GM12878 (cell line): ENCODE measurements around the gene ZSWIM7. TPM values are rescaled to one million over a fixed set of nuclear protein-coding genes. Genes with fewer than 3 reads are reported as not detected.

Experiments used
- ATAC-seq: fragments of 200-7000 bp; cut with Tn5 transposase; 3 replicates; pipeline ENCODE4 v1.9.1; 2020; ENCODE audit warnings: mild to moderate bottlenecking, moderate library complexity
- Bru-seq: library from RNA; stranded (reverse); fragments of 400-500 nt; gene quantifications from one replicate; lab custom pipeline; 2021; lab: Mats Ljungman, UMichigan
- BruChase-seq, 2 experiments: library from RNA; stranded (reverse); fragments of 400-500 nt; gene quantifications; one replicate each; lab custom pipeline; 2021; lab: Mats Ljungman, UMichigan
- BruUV-seq: library from RNA; stranded (reverse); fragments of 400-500 nt; replicated peaks from 2 replicates; lab custom pipeline; 2021; lab: Mats Ljungman, UMichigan
- CTCF ChIA-PET: fragments of 300-600 bp; sonication (Branson Sonifier 250); formaldehyde crosslinking; extraction: SDS; loops from one replicate; lab custom pipeline; 2021; ENCODE audit warnings: inconsistent platforms; lab: Yijun Ruan, JAX
- POLR2A ChIA-PET: fragments of 350-600 bp; formaldehyde crosslinking; extraction: SDS; loops from one replicate; lab custom pipeline; 2021; ENCODE audit warnings: inconsistent platforms; lab: Charles Lee
- RAD21 ChIA-PET: fragments of 300-600 bp; sonication (Branson Sonifier 250); formaldehyde crosslinking; loops from one replicate; lab custom pipeline; 2023; ENCODE audit warnings: antibody characterized with exemption; ENCODE audit not compliant: unreplicated experiment; lab: Charles Lee
- SMC1A ChIA-PET: fragments of 300-600 bp; sonication (Branson Sonifier 250); formaldehyde crosslinking; loops from one replicate; lab custom pipeline; 2023; ENCODE audit not compliant: unreplicated experiment, uncharacterized antibody; lab: Charles Lee
- DNase-seq: peaks from one replicate; pipeline ENCODE4 v3.0.0-alpha.2; 2011; ENCODE audit warnings: low read depth, low spot score
- FAIRE-seq: peaks from 3 replicates; lab custom pipeline; 2011; peaks lifted over from hg19 to GRCh38; lab: Jason Lieb, UNC
- H2AFZ ChIP-seq: 2 replicates; pipeline ENCODE4 v1.6.0; 2011; ENCODE audit warnings: low read depth, low read length, control low read depth; ENCODE audit not compliant: control insufficient read depth
- H3K27ac ChIP-seq: 2 replicates; pipeline ENCODE4 v1.5.1; 2011; ENCODE audit warnings: control low read depth; ENCODE audit not compliant: control insufficient read depth, insufficient read depth
- H3K27me3 ChIP-seq, 2 experiments: replicated peaks in 1 of 2; 2 replicates each; pipeline versions ENCODE4 v1.6.0 to v1.6.1; 2011; ENCODE audit warnings: low read length in 1 of 2; ENCODE audit not compliant: control insufficient read depth in 2 of 2, insufficient read depth in 2 of 2
- H3K36me3 ChIP-seq, 2 experiments: 2 replicates each; pipeline ENCODE4 v1.5.1; 2011; ENCODE audit warnings: low read length in 1 of 2; ENCODE audit not compliant: control insufficient read depth in 2 of 2, insufficient read depth in 2 of 2
- H3K4me1 ChIP-seq: 2 replicates; pipeline ENCODE4 v1.6.1; 2011; ENCODE audit warnings: mild to moderate bottlenecking, low read length, moderate library complexity, mixed read lengths; ENCODE audit not compliant: control insufficient read depth, insufficient read depth
- H3K4me2 ChIP-seq: 2 replicates; pipeline ENCODE4 v1.6.0; 2011; ENCODE audit warnings: control low read depth; ENCODE audit not compliant: control insufficient read depth, insufficient read depth
- H3K4me3 ChIP-seq: fragments of 200-600 bp; sonication (generic); 2 replicates; pipeline ENCODE4 v1.5.1; 2016
- H3K79me2 ChIP-seq: 2 replicates; pipeline ENCODE4 v1.6.0; 2011; ENCODE audit warnings: low read length; ENCODE audit not compliant: control insufficient read depth, insufficient read depth
- H3K9ac ChIP-seq: 2 replicates; pipeline ENCODE4 v1.8.0; 2011; ENCODE audit warnings: low read length, control low read depth, mixed read lengths; ENCODE audit not compliant: control insufficient read depth, insufficient read depth
- H3K9me3 ChIP-seq: replicated peaks from 3 replicates; pipeline ENCODE4 v1.5.1; 2011; ENCODE audit warnings: mild to moderate bottlenecking, low read length; ENCODE audit not compliant: control insufficient read depth, insufficient read depth
- H4K20me1 ChIP-seq: 2 replicates; pipeline ENCODE4 v1.6.0; 2011; ENCODE audit not compliant: control insufficient read depth, insufficient read depth
- KLF5 ChIP-seq: fragments of 450-650 bp; IDR thresholded peaks from 2 replicates; pipeline ENCODE4 v1.6.1; 2014; ENCODE audit warnings: mild to moderate bottlenecking; ENCODE audit not compliant: partially characterized antibody
- POLR2AphosphoS5 ChIP-seq: IDR thresholded peaks from 2 replicates; pipeline ENCODE4 v1.6.1; 2011; ENCODE audit warnings: mild to moderate bottlenecking, low read length, inconsistent platforms
- SPI1 ChIP-seq: IDR thresholded peaks from 2 replicates; pipeline ENCODE4 v1.6.1; 2011; ENCODE audit warnings: low read depth, mild to moderate bottlenecking, low read length, moderate library complexity, borderline replicate concordance; ENCODE audit not compliant: insufficient read depth
- SUPT20H ChIP-seq: IDR thresholded peaks from 2 replicates; pipeline ENCODE4 v1.6.1; 2011; ENCODE audit warnings: low read depth, mild to moderate bottlenecking, low read length, moderate library complexity, borderline replicate concordance; ENCODE audit not compliant: control insufficient read depth
- WGBS: methylation state at CpG from one replicate; pipeline ENCODE4 v1.1.6; 2016; ENCODE audit warnings: low lambda C conversion rate; ENCODE audit not compliant: insufficient replicate concordance, insufficient coverage; ENCODE audit errors: missing lambda C conversion rate; 5-methylcytosine and 5-hydroxymethylcytosine counted together
- in situ Hi-C: fragments of 300-500 bp; cut with MboI; formaldehyde crosslinking; loops from 9 replicates; pipeline ENCODE4 v1.14.3; 2018; ENCODE audit warnings: mixed read lengths
- intact Hi-C: fragments of 100-400 bp; cut with micrococcal nuclease; formaldehyde crosslinking; loops from one replicate; pipeline ENCODE4 v1.14.2; 2022; ENCODE audit not compliant: unreplicated experiment
- long read RNA-seq, 2 experiments: library from polyadenylated mRNA; unstranded; transcript quantifications; one replicate each; pipeline ENCODE4 v2.0.0, GENCODE V29; 2019 to 2020
- polyA minus RNA-seq, 3 experiments: library from RNA; depleted of rRNA, polyadenylated mRNA; stranded (reverse); fragments of >200 nt; gene quantifications; 2 replicates each; pipeline ENCODE4 v1.2.3, GENCODE V29; 2011
- polyA plus RNA-seq, 11 experiments: library from polyadenylated mRNA; depleted of rRNA in 4 of 11; unstranded in 6 of 11; stranded (reverse) in 5 of 11; fragments of >200 nt; fragmentation: Nextera tagmentation in 4 of 11; fragmentation: Illumina TruSeq in 1 of 11; extraction: Ambion mirVana in 4 of 11; extraction: Trizol in 1 of 11; gene quantifications; 1 replicate in 1 of 11; 2 replicates in 10 of 11; pipeline versions ENCODE4 v1.2.1 to v1.2.3, GENCODE V29; 2011 to 2016; ENCODE audit warnings: inconsistent platforms in 2 of 11, missing spikeins in 2 of 11, low read depth in 1 of 11
- total RNA-seq, 4 experiments: library from RNA; depleted of rRNA in 3 of 4; stranded (reverse); fragments of >200 nt in 3 of 4; fragmentation: Illumina TruSeq in 1 of 4; extraction: Trizol in 1 of 4; gene quantifications; 2 replicates each; pipeline versions ENCODE4 v1.2.1 to v1.2.3, GENCODE V29; 2013 to 2021
- TF ChIP-seq, protein P1 (sequence below): fragments of 450-650 bp; formaldehyde crosslinking; IDR thresholded peaks from 2 replicates; pipeline ENCODE4 v1.4.0; 2020; ENCODE audit warnings: mild to moderate bottlenecking, moderate library complexity
- TF ChIP-seq, protein P2 (sequence below): fragments of 450-650 bp; IDR thresholded peaks from 2 replicates; pipeline ENCODE4 v1.6.1; 2016; ENCODE audit warnings: mild to moderate bottlenecking, moderate library complexity, borderline replicate concordance

Gene ZSWIM7, protein sequence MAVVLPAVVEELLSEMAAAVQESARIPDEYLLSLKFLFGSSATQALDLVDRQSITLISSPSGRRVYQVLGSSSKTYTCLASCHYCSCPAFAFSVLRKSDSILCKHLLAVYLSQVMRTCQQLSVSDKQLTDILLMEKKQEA
- 1.5 and 3.7 TPM in 2 replicates for total RNA-seq (2013; cell fraction: nucleolus; rRNA removed)
- total RNA-seq (2014; rRNA removed) (10.5 and 10.8 TPM in 2 replicates), total RNA-seq (2014; rRNA removed; fragmentation: Illumina TruSeq; extraction: Trizol) (5.9 and 7.1 TPM in 2 replicates), total RNA-seq (2021) (8.2 and 8.6 TPM in 2 replicates), polyA plus RNA-seq (2011; rRNA removed) (9.8 and 10.7 TPM in 2 replicates), polyA plus RNA-seq (2014; fragmentation: Illumina TruSeq; extraction: Trizol) (7.0 and 11.2 TPM in 2 replicates), polyA plus RNA-seq (2014; fragmentation: Nextera tagmentation; extraction: Ambion mirVana) (1 to 10 TPM; 7.2 to 9.2 TPM), polyA plus RNA-seq (2014; rRNA removed) (14.6 and 17.9 TPM in 2 replicates), polyA plus RNA-seq (2016; fragmentation: Nextera tagmentation; extraction: Ambion mirVana) (10 to 100 TPM; 25.8 to 26.6 TPM), polyA minus RNA-seq (2011; rRNA and poly(A)+ RNA removed) (2.6 and 3.7 TPM in 2 replicates), Bru-seq, nascent RNA (percentile 47 among the genes with signal in this experiment), BruChase-seq, experiment 1, labeled RNA remaining after a 6-hour chase (percentile 44 among the genes with signal in this experiment), BruChase-seq, experiment 2, labeled RNA remaining after a 2-hour chase (percentile 44 among the genes with signal in this experiment)
- polyA plus RNA-seq (2011; ENCODE audit: low read depth) = 9.2 TPM
- 9.8 and 11.7 TPM in 2 replicates for polyA plus RNA-seq (2011; cell fraction: cytosol; rRNA removed)
- 4.5 and 6.3 TPM in 2 replicates for polyA plus RNA-seq (2011; cell fraction: nucleus; rRNA removed)
- 3.6 and 7.4 TPM in 2 replicates for polyA plus RNA-seq (2012)
- 2.5 TPM in 1 of 2 replicates, not detected in the other for polyA minus RNA-seq (2011; cell fraction: cytosol; rRNA and poly(A)+ RNA removed)
- polyA minus RNA-seq (2011; cell fraction: nucleus; rRNA and poly(A)+ RNA removed) = 0.86 and 0.97 TPM in 2 replicates
- long read RNA-seq, experiment 1, partial matches to known transcripts = 0 of 7 reads
- long read RNA-seq, experiment 1, other reads (novel, unspliced or antisense) = 3 of 7 reads
- long read RNA-seq, experiment 2, transcript ZSWIM7-201 (5 exons, 2,008 nt) = major isoform, 14 of 34 reads
- long read RNA-seq, experiment 2, transcript ZSWIM7-205 (6 exons, 703 nt) = minor isoform, 5 of 34 reads
- long read RNA-seq, experiment 2, partial matches to known transcripts = 0 of 34 reads
- long read RNA-seq, experiment 2, other reads (novel, unspliced or antisense) = 7 of 34 reads

DNA sequence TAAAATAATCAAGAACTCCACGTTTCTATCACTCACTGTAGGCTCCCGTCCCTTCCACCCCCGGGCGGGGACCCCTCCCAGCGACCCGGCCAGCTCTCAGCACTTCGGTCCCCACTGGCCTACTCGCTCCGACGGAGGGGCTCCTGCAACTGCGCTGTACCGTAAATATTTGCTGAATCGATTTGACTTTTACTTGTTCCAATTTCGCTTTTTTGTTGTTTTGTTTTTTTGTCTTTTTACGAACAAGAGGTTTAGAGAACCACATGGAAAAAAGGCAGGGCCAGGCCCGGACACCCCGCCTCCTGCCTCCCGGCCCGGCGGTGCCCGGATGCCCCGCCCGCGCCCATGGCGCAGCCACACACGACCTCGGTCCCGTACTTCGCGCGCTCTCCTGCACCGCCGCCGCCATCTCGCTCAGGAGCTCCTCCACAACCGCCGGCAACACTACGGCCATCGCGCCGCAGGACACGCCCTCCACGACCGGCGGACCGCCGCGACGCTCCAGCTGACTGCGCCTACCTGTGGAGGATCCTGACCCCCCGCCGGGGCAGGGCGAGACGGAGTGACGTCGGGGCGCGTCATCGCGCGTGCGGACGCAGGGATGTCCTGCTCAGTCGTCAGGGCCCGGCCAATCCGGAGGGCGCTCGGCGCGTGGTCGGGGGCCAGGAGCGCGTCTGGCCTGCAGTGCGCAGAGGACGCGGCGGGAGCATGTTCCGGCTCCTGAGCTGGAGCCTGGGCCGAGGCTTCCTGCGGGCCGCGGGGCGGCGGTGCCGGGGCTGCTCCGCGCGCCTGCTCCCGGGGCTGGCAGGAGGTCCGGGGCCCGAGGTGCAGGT lies at the start of gene ZSWIM7, which contains the start of gene TTC19:
Gene ZSWIM7, minus strand, starts transcription at position 564 of the 833 bp plus-strand sequence. Its CDS starts 110 bp downstream, at position 454.
Gene TTC19, plus strand, starts transcription at position 684 of the 833 bp plus-strand sequence. Its CDS starts 25 bp downstream, at position 709.
- peaks cover 23% of the 10 kb centered on the region for H3K79me2 ChIP-seq
- H3K4me1 ChIP-seq = peaks cover 11% of the 10 kb centered on the region
- peaks cover 4 to 5% of the 10 kb centered on the region in 2 experiments; a peak in 3 of 4 replicates for H3K36me3 ChIP-seq
- peak within 1 kb of the TSS; percentile 89 for H2AFZ ChIP-seq
- SMC1A ChIA-PET = interaction anchor here (1.4 to 2.9 kb wide), 4 partner anchors 11 to 171 kb away, joined by 3 to 10 read pairs (median 4); no protein-coding TSS in a partner anchor
- under 1% methylated on average over 78 of the region's 91 CpGs for WGBS
- no peaks in the 10 kb centered on the region for H3K27me3 ChIP-seq
- peak within 1 kb of the TSS; percentile 93 for H3K4me2 ChIP-seq
- H3K9me3 ChIP-seq = peaks cover 2% of the 10 kb centered on the region
- ATAC-seq (peak; percentile 93), FAIRE-seq (peak; percentile 84), DNase-seq (peak; percentile 83)
- H3K9ac ChIP-seq = peak within 1 kb of the TSS; percentile 84
- in situ Hi-C loops = loop anchor here (5.0 to 25.0 kb wide), 3 partner anchors 172 to 737 kb away; partner anchors contain the start of genes PMP22 and TVP23C
- peak within 1 kb of the TSS; percentile 85 for H3K4me3 ChIP-seq
- intact Hi-C loops = no loop called here
- RAD21 ChIA-PET = interaction anchor here (0.7 to 1.8 kb wide), 10 partner anchors 25 to 522 kb away, joined by 3 to 8 read pairs (median 4); partner anchors contain the start of genes ADORA2B and TRIM16
- H3K27ac ChIP-seq = peak within 1 kb of the TSS; percentile 69
- H4K20me1 ChIP-seq = no peaks in the 10 kb centered on the region
- CTCF ChIA-PET = interaction anchor here (0.6 to 2.3 kb wide), 12 partner anchors 8 to 615 kb away, joined by 3 to 10 read pairs (median 3); partner anchors contain the start of gene ADORA2B
- TSS peak; percentile 59 for BruUV-seq
- POLR2A ChIA-PET = interaction anchor here (0.7 kb wide), 1 partner anchor 20 kb away, joined by 3 read pairs; no protein-coding TSS in a partner anchor
- TF ChIP-seq KLF5 (no peak), POLR2AphosphoS5 (peak; percentile 94), SPI1 (0 out of 2 replicates have a peak, but pooled peaks have one; percentile 6), SUPT20H (no peak)
- TF ChIP-seq, protein P1, sequence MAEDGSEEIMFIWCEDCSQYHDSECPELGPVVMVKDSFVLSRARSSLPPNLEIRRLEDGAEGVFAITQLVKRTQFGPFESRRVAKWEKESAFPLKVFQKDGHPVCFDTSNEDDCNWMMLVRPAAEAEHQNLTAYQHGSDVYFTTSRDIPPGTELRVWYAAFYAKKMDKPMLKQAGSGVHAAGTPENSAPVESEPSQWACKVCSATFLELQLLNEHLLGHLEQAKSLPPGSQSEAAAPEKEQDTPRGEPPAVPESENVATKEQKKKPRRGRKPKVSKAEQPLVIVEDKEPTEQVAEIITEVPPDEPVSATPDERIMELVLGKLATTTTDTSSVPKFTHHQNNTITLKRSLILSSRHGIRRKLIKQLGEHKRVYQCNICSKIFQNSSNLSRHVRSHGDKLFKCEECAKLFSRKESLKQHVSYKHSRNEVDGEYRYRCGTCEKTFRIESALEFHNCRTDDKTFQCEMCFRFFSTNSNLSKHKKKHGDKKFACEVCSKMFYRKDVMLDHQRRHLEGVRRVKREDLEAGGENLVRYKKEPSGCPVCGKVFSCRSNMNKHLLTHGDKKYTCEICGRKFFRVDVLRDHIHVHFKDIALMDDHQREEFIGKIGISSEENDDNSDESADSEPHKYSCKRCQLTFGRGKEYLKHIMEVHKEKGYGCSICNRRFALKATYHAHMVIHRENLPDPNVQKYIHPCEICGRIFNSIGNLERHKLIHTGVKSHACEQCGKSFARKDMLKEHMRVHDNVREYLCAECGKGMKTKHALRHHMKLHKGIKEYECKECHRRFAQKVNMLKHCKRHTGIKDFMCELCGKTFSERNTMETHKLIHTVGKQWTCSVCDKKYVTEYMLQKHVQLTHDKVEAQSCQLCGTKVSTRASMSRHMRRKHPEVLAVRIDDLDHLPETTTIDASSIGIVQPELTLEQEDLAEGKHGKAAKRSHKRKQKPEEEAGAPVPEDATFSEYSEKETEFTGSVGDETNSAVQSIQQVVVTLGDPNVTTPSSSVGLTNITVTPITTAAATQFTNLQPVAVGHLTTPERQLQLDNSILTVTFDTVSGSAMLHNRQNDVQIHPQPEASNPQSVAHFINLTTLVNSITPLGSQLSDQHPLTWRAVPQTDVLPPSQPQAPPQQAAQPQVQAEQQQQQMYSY (CRISPR knock-in tag) = no peak
- TF ChIP-seq, protein P2, sequence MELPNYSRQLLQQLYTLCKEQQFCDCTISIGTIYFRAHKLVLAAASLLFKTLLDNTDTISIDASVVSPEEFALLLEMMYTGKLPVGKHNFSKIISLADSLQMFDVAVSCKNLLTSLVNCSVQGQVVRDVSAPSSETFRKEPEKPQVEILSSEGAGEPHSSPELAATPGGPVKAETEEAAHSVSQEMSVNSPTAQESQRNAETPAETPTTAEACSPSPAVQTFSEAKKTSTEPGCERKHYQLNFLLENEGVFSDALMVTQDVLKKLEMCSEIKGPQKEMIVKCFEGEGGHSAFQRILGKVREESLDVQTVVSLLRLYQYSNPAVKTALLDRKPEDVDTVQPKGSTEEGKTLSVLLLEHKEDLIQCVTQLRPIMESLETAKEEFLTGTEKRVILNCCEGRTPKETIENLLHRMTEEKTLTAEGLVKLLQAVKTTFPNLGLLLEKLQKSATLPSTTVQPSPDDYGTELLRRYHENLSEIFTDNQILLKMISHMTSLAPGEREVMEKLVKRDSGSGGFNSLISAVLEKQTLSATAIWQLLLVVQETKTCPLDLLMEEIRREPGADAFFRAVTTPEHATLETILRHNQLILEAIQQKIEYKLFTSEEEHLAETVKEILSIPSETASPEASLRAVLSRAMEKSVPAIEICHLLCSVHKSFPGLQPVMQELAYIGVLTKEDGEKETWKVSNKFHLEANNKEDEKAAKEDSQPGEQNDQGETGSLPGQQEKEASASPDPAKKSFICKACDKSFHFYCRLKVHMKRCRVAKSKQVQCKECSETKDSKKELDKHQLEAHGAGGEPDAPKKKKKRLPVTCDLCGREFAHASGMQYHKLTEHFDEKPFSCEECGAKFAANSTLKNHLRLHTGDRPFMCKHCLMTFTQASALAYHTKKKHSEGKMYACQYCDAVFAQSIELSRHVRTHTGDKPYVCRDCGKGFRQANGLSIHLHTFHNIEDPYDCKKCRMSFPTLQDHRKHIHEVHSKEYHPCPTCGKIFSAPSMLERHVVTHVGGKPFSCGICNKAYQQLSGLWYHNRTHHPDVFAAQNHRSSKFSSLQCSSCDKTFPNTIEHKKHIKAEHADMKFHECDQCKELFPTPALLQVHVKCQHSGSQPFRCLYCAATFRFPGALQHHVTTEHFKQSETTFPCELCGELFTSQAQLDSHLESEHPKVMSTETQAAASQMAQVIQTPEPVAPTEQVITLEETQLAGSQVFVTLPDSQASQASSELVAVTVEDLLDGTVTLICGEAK = no peak
